Activated CD4-positive, alpha-beta memory T cell treated with anti-CD3 and anti-CD28 coated beads for 36 hours (primary cell): Measurements from ENCODE around the gene SMIM7. TPM values are rescaled to one million over a fixed set of nuclear protein-coding genes. Genes with fewer than 3 reads are reported as not detected.
A peak's percentile ranks its signal among the peaks of the same experiment; 100 is the strongest.
"Not testable (repeated sequence)": the region's sequence is repeated elsewhere in the genome, so short reads cannot be mapped to it uniquely, and the experiment has no call there.

ENCODE experiments used
- CTCF ChIA-PET: fragments of 350-600 bp; sonication (Branson Sonifier 250); formaldehyde crosslinking; loops from one replicate; lab custom pipeline; 2021; ENCODE audit warnings: antibody characterized with exemption, inconsistent platforms; lab: Charles Lee
- POLR2A ChIA-PET: fragments of 350-600 bp; sonication (Branson Sonifier 250); formaldehyde crosslinking; loops from one replicate; lab custom pipeline; 2021; ENCODE audit warnings: antibody characterized with exemption; lab: Charles Lee
- DNase-seq: peaks from one replicate; pipeline ENCODE4 v3.0.0-alpha.2; 2020
- H3K27ac Mint-ChIP-seq: one replicate; pipeline ENCODE4 v1.8.0; 2021; ENCODE audit warnings: mixed read lengths
- H3K27me3 Mint-ChIP-seq: one replicate; pipeline ENCODE4 v1.8.0; 2021; ENCODE audit warnings: mixed read lengths
- H3K36me3 Mint-ChIP-seq: one replicate; pipeline ENCODE4 v1.8.0; 2021; ENCODE audit warnings: mixed read lengths
- H3K4me1 Mint-ChIP-seq: one replicate; pipeline ENCODE4 v1.8.0; 2021; ENCODE audit warnings: low read depth, mixed read lengths
- H3K4me3 Mint-ChIP-seq: one replicate; pipeline ENCODE4 v1.8.0; 2021; ENCODE audit warnings: mild to moderate bottlenecking, mixed read lengths
- H3K9me3 Mint-ChIP-seq: one replicate; pipeline ENCODE4 v1.8.0; 2021; ENCODE audit warnings: mixed read lengths
- intact Hi-C: fragments of 100-400 bp; cut with micrococcal nuclease; formaldehyde crosslinking; loops from one replicate; pipeline ENCODE4 v1.15.1; 2023
- total RNA-seq, 2 experiments: library from RNA; stranded (reverse); gene quantifications; one replicate each; pipeline ENCODE4 v1.2.3, GENCODE V29; 2021

SMIM7 gene
- total RNA-seq, 2 experiments from 2014 or later, result 50.5 to 50.9 TPM

DNA sequence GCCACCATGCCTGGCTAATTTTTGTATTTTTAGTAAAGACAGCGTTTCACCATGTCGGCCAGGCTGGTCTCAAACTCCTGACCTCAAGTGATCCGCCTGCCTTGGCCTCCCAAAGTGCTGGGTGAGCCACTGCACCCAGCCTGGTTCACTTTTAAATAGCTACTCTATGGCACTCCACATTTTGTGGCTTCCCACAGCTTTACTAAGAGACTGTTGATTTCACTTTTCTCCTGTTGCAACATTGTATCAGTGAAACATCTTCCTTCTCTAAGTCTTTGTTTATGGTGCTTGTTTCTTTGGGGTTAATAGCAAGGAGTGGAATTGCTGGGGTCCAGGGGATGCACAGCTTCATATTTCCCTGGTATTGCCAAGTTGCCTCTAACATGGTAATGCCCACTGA, 13.3 kb upstream of the SMIM7 start:
- no peak for DNase-seq
- ChIA-PET CTCF (interaction anchor here (0.6 kb wide), 1 partner anchor 17 kb away, joined by 3 read pairs; no protein-coding TSS in a partner anchor), POLR2A (interaction anchor here (1.0 kb wide), 1 partner anchor 19 kb away, joined by 4 read pairs; no protein-coding TSS in a partner anchor)
- H3K4me1 Mint-ChIP-seq, result no peaks in the 10 kb centered on the region
- H3K9me3 Mint-ChIP-seq, result no peaks in the 10 kb centered on the region
- no peak overlapping the region for H3K27ac Mint-ChIP-seq
- no peak overlapping the region for H3K4me3 Mint-ChIP-seq
- intact Hi-C loops, result no loop called here
- H3K36me3 Mint-ChIP-seq, result no peaks in the 10 kb centered on the region
- peaks cover 4% of the 10 kb centered on the region for H3K27me3 Mint-ChIP-seq

DNA sequence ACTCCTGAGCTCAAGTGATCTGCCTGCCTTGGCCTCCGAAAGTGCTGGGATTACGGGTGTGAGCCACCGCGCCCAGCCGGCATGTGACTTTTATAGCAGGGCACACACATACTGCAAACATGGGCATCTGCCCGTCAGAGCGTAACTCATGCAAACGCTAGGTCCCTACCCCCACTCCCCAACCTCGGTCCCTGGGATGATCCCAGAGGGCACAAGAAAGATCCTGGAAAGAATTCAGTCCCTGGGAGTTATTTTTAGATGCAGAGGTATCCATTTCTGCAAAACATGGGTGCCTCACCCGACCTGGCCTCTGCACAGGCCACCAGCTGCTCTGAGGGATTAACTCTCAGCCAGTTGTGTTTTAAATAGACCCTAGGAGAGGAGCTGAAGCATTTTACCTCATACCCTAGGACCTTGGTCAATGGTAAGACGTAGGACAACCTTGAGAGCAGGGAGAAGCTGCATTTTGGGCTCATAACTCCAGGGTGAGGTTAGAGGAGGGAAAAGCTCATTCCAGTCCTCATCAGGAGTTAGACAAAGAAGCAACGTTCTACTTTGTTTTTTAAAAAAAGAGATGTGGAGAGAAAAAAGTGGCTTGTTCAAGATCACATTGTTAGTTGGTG, 11.8 kb upstream of the SMIM7 start:
- ChIA-PET CTCF (no interaction called here), POLR2A (interaction anchor here (1.0 kb wide), 1 partner anchor 86 kb away, joined by 3 read pairs; no protein-coding TSS in a partner anchor)
- Mint-ChIP-seq H3K4me3 (no peak overlapping the region), H3K27ac (no peak overlapping the region), H3K27me3 (peaks cover 4% of the 10 kb centered on the region), H3K4me1 (no peaks in the 10 kb centered on the region), H3K9me3 (no peaks in the 10 kb centered on the region), H3K36me3 (no peaks in the 10 kb centered on the region)
- DNase-seq, result no peak
- intact Hi-C loops, result no loop called here

DNA sequence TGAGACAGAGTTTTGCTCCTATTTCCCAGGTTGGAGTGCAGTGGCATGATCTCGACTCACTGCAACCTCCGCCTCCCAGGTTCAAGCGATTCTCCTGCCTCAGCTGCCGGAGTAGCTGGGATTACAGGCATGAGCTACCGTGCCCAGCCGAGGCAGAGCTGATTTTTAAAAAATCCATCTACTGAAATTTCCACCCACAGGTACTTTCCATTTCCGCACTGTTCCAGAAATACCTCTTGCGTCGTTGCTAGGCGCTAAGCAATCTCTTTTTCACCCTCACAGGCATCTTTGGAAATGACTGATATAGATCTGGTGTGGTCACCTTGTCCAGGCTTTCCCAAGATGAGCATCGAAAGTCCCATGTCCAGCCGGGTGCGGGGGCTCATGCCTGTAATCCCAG, 10.3 kb upstream of the SMIM7 start:
- CTCF ChIA-PET, result interaction anchor here (1.3 kb wide), 1 partner anchor 45 kb away, joined by 3 read pairs; no protein-coding TSS in a partner anchor
- POLR2A ChIA-PET, result interaction anchor here (1.0 kb wide), 1 partner anchor 9 kb away, joined by 3 read pairs; the partner anchor contains the start of gene TMEM38A
- DNase-seq, result no peak
- intact Hi-C loops, result no loop called here
- Mint-ChIP-seq H3K9me3 (no peaks in the 10 kb centered on the region), H3K4me1 (no peaks in the 10 kb centered on the region), H3K36me3 (no peaks in the 10 kb centered on the region), H3K27me3 (peaks cover 1% of the 10 kb centered on the region), H3K4me3 (no peak overlapping the region), H3K27ac (no peak overlapping the region)

- POLR2A ChIA-PET, H3K4me3 Mint-ChIP-seq, H3K27me3 Mint-ChIP-seq, CTCF ChIA-PET, H3K36me3 Mint-ChIP-seq, H3K9me3 Mint-ChIP-seq, H3K27ac Mint-ChIP-seq, intact Hi-C loops, H3K4me1 Mint-ChIP-seq, DNase-seq: not testable (repeated sequence)
Measured at GRCh38 chr19:16668702-16669101, 8.8 kb upstream of the SMIM7 start.

DNA sequence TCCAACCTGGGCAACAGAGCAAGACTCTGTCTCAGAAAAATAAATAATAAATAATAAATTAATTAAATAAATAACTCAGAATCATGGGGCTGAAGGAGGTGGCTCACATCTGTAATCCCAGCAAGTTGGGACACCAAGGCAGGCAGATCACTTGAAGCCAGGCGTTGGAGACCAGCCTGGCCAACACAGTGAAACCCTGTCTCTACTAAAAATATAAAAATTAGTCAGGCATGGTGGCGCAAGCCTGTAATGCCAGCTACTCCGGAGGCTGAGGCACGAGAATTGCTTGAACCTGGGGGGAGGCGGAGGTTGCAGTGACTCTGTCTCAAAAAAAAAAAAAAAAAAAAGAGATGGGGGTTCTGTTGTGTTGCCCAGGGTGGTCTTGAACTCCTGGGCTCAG, 8.2 kb upstream of the SMIM7 start:
- no peaks in the 10 kb centered on the region for H3K36me3 Mint-ChIP-seq
- POLR2A ChIA-PET, result no interaction called here
- peaks cover 1% of the 10 kb centered on the region for H3K27me3 Mint-ChIP-seq
- intact Hi-C loops, result no loop called here
- H3K4me1 Mint-ChIP-seq, result no peaks in the 10 kb centered on the region
- H3K4me3 Mint-ChIP-seq, result no peak overlapping the region
- CTCF ChIA-PET, result no interaction called here
- DNase-seq, result no peak
- no peak overlapping the region for H3K27ac Mint-ChIP-seq
- H3K9me3 Mint-ChIP-seq, result no peaks in the 10 kb centered on the region

DNA sequence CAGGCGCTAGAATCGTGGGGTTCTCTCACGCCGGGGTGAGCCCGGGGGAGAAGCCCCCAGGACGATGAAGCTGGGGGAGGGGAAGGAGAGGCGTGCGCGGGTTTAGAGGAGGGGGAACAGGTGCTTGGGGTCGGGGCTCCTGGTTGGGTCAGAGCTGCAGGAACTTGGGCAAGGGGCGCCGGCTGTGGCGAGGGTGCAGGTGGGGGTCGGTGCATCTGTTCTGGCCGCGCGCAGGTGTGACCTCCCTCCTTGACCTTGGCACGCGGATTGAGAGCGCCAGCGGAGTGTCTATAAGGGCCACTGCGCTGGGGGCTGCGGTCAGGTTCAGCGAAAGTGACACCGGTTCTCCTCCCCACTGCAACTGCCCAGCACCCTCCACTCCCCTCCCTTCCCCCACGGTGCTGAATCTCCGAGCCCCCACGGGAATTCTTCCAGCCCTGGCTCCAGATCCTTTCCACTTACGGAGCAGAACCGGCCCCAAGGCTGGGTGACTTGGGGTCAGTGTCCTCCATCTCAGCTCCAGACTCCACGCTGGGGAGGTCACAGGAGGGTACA, 1.6 kb upstream of the SMIM7 start:
- peak; percentile 18 for DNase-seq
- Mint-ChIP-seq H3K36me3 (peaks cover 14% of the 10 kb centered on the region), H3K4me3 (peak overlapping the region; percentile 70), H3K27me3 (peaks cover 2% of the 10 kb centered on the region), H3K4me1 (peaks cover 24% of the 10 kb centered on the region), H3K9me3 (no peaks in the 10 kb centered on the region), H3K27ac (no peak overlapping the region)
- intact Hi-C loops, result loop anchor here (5.0 kb wide), 2 partner anchors 89 to 1086 kb away; partner anchors contain the start of gene SLC35E1
- POLR2A ChIA-PET, result interaction anchor here (1.3 to 3.0 kb wide), 4 partner anchors 8 to 74 kb away, joined by 3 to 10 read pairs (median 6); no protein-coding TSS in a partner anchor
- CTCF ChIA-PET, result no interaction called here

GRCh38 chr19:16660763-16661479, 977 bp upstream of the SMIM7 start, which contains the start of gene TMEM38A:
Gene TMEM38A (plus strand): TSS chr19:16661139. CDS start chr19:16661218, 79 bp downstream.
- Mint-ChIP-seq H3K36me3 (peaks cover 19% of the 10 kb centered on the region), H3K4me3 (peak within 1 kb of the TSS; percentile 93), H3K4me1 (peaks cover 28% of the 10 kb centered on the region), H3K9me3 (no peaks in the 10 kb centered on the region), H3K27me3 (peaks cover 2% of the 10 kb centered on the region), H3K27ac (peak within 1 kb of the TSS; percentile 95)
- ChIA-PET POLR2A (interaction anchor here (1.3 to 3.0 kb wide), 5 partner anchors 9 to 118 kb away, joined by 3 to 10 read pairs (median 5); no protein-coding TSS in a partner anchor), CTCF (interaction anchor here (1.0 to 1.8 kb wide), 2 partner anchors 32 to 65 kb away, joined by 3 to 4 read pairs; no protein-coding TSS in a partner anchor)
- peak; percentile 42 for DNase-seq
- intact Hi-C loops, result loop anchor here (1.0 to 5.0 kb wide), 5 partner anchors 33 to 1086 kb away; partner anchors contain the start of genes CHERP, MED26 and SLC35E1

DNA sequence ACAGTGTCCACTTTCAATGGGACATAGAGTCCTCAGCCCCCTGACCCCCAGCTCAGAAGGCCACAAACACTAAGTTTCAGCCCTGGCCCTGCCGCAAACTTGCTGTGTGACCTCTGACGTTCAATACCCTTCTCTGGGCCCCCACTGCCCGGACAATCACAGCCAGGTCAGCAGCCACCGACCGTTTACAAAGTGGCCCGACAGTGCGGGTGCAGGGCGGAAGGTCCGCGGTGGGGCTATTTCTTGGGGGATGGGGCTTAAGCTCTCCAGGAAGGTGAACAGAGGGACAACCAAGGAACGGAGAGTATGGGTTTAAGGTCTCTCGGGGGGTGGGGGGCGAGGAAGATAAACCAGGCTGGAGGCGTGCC, 496 bp downstream of the SMIM7 start:
- ChIA-PET CTCF (interaction anchor here (1.8 kb wide), 1 partner anchor 64 kb away, joined by 3 read pairs; no protein-coding TSS in a partner anchor), POLR2A (interaction anchor here (1.4 to 3.0 kb wide), 3 partner anchors 31 to 75 kb away, joined by 4 to 10 read pairs (median 9); no protein-coding TSS in a partner anchor)
- Mint-ChIP-seq H3K36me3 (peaks cover 29% of the 10 kb centered on the region), H3K27ac (peak overlapping the region; percentile 95), H3K4me1 (peaks cover 28% of the 10 kb centered on the region), H3K27me3 (peaks cover 2% of the 10 kb centered on the region), H3K9me3 (no peaks in the 10 kb centered on the region), H3K4me3 (peak overlapping the region; percentile 93)
- intact Hi-C loops, result no loop called here
- no peak for DNase-seq

GRCh38 chr19:16657384-16657783, 2.6 kb downstream of the SMIM7 start:
- Mint-ChIP-seq H3K4me3 (no peak overlapping the region), H3K4me1 (peaks cover 28% of the 10 kb centered on the region), H3K27me3 (peaks cover 2% of the 10 kb centered on the region), H3K27ac (no peak overlapping the region), H3K36me3 (peaks cover 46% of the 10 kb centered on the region), H3K9me3 (no peaks in the 10 kb centered on the region)
- intact Hi-C loops, result no loop called here
- no peak for DNase-seq
- CTCF ChIA-PET, result interaction anchor here (1.1 kb wide), 1 partner anchor 84 kb away, joined by 3 read pairs; no protein-coding TSS in a partner anchor
- POLR2A ChIA-PET, result interaction anchor here (1.2 kb wide), 1 partner anchor 19 kb away, joined by 4 read pairs; no protein-coding TSS in a partner anchor

DNA sequence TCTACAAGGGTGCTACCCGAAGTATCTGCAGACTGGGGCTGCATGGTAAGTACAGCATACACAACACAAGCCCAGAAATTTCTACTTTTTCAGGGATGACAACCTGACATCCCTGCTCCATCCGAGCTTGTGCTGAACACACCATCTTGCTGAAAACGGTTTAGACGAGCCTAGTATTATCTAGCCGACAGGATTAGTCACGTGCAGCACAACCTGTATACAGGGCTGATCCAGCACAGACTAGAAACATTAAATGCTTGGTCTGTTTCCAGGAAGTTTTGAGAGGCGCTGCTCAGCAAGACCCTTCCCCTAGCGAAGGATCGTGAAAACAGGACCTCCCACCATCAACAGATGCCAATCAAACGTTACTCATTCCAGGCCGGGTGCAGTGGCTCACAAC, 4.2 kb downstream of the SMIM7 start:
- H3K36me3 Mint-ChIP-seq, result peaks cover 59% of the 10 kb centered on the region
- no peaks in the 10 kb centered on the region for H3K9me3 Mint-ChIP-seq
- no peak overlapping the region for H3K27ac Mint-ChIP-seq
- POLR2A ChIA-PET, result no interaction called here
- intact Hi-C loops, result no loop called here
- no peak for DNase-seq
- peaks cover 24% of the 10 kb centered on the region for H3K4me1 Mint-ChIP-seq
- H3K27me3 Mint-ChIP-seq, result no peaks in the 10 kb centered on the region
- CTCF ChIA-PET, result no interaction called here
- H3K4me3 Mint-ChIP-seq, result no peak overlapping the region

DNA sequence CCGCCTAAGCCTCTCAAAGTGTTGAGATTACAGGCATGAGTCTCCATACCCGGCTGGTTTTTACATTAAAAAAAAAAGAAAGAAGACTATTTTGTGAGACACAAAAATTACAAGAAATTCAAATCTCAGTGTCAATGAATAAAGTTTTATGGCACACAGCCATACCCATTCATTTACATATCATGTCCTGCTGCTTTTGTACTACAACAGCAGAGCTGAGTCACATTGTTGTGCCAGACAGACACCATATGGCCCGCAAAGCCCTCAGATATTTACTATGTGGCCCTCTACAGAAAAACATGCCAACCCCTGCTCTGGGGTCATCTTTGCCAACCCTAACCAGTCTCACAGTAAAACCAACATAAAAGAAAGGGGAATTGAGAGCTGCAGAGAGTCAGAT, 5.3 kb downstream of the SMIM7 start:
- Mint-ChIP-seq H3K4me3 (no peak overlapping the region), H3K27ac (no peak overlapping the region), H3K4me1 (peaks cover 24% of the 10 kb centered on the region), H3K27me3 (no peaks in the 10 kb centered on the region), H3K9me3 (no peaks in the 10 kb centered on the region), H3K36me3 (peaks cover 65% of the 10 kb centered on the region)
- ChIA-PET POLR2A (interaction anchor here (1.2 kb wide), 1 partner anchor 18 kb away, joined by 4 read pairs; no protein-coding TSS in a partner anchor), CTCF (no interaction called here)
- DNase-seq, result no peak
- intact Hi-C loops, result no loop called here
